Bronchial epithelial cell (primary cell): ENCODE results near the gene CLPTM1L. TPM values are rescaled to one million over a fixed set of nuclear protein-coding genes. Genes with fewer than 3 reads are reported as not detected.
"Not testable (repeated sequence)": the region's sequence is repeated elsewhere in the genome, so short reads cannot be mapped to it uniquely, and the experiment has no call there.

ENCODE experiments used
- DNase-seq: peaks from one replicate; pipeline ENCODE4 v3.0.0-alpha.2; 2010; ENCODE audit warnings: low read depth
- FAIRE-seq: peaks from 2 replicates; lab custom pipeline; 2011; peaks lifted over from hg19 to GRCh38; lab: Jason Lieb, UNC
- H3K27me3 ChIP-seq: 2 replicates; pipeline ENCODE4 v1.5.1; 2011; ENCODE audit warnings: low read length; ENCODE audit not compliant: control insufficient read depth, insufficient read depth
- H3K36me3 ChIP-seq: 2 replicates; pipeline ENCODE4 v1.5.1; 2011; ENCODE audit warnings: low read length; ENCODE audit not compliant: control insufficient read depth, insufficient read depth
- H3K4me3 ChIP-seq: 2 replicates; pipeline ENCODE4 v1.5.1; 2011; ENCODE audit warnings: mild to moderate bottlenecking, low read depth, low read length, control low read depth
- CTCF ChIP-seq: IDR thresholded peaks from 2 replicates; pipeline ENCODE4 v1.5.1; 2011; ENCODE audit warnings: mild to moderate bottlenecking, moderate library complexity, low read length, control low read depth, inconsistent platforms; ENCODE audit not compliant: insufficient read depth, severe bottlenecking
- total RNA-seq: library from RNA; depleted of rRNA; stranded (reverse); fragments of >200 nt; gene quantifications from 2 replicates; pipeline ENCODE4 v1.2.1, GENCODE V29; 2014

The CLPTM1L gene
- total RNA-seq, 1 donor from 2014 or later = 314 TPM

- Histone ChIP-seq H3K4me3 (no peak overlapping the region), H3K36me3 (no peaks in the 10 kb centered on the region), H3K27me3 (peaks cover 5% of the 10 kb centered on the region)
- TF ChIP-seq CTCF = no peak
- DNase-seq (no peak), FAIRE-seq (no peak)
Observed at GRCh38 chr5:1378096-1378495, 33.2 kb upstream of the CLPTM1L start.

GRCh38 chr5:1376981-1377380 lies 32.1 kb upstream of the CLPTM1L start:
- Histone ChIP-seq H3K27me3 (peaks cover 5% of the 10 kb centered on the region), H3K4me3 (no peak overlapping the region), H3K36me3 (no peaks in the 10 kb centered on the region)
- DNase-seq = no peak
- no peak for TF ChIP-seq CTCF
- FAIRE-seq = no peak

- Histone ChIP-seq H3K27me3 (peaks cover 5% of the 10 kb centered on the region), H3K36me3 (no peaks in the 10 kb centered on the region), H3K4me3 (no peak overlapping the region)
- FAIRE-seq (no peak), DNase-seq (no peak)
- no peak for TF ChIP-seq CTCF
Observed at GRCh38 chr5:1375871-1376810, 31.2 kb upstream of the CLPTM1L start.

- no peak for DNase-seq
- H3K27me3 ChIP-seq = peaks cover 3% of the 10 kb centered on the region
- no peaks in the 10 kb centered on the region for H3K36me3 ChIP-seq
- no peak for FAIRE-seq
- TF ChIP-seq CTCF = no peak
- no peak overlapping the region for H3K4me3 ChIP-seq
Observed at GRCh38 chr5:1374679-1375055, 29.8 kb upstream of the CLPTM1L start.

GRCh38 chr5:1374030-1374678 lies 29.3 kb upstream of the CLPTM1L start:
- no peak for TF ChIP-seq CTCF
- DNase-seq (no peak), FAIRE-seq (no peak)
- Histone ChIP-seq H3K4me3 (no peak overlapping the region), H3K27me3 (peaks cover 1% of the 10 kb centered on the region), H3K36me3 (no peaks in the 10 kb centered on the region)

GRCh38 chr5:1371972-1372342 lies 27.1 kb upstream of the CLPTM1L start:
- FAIRE-seq, H3K36me3 ChIP-seq, H3K27me3 ChIP-seq, H3K4me3 ChIP-seq, DNase-seq: not testable (repeated sequence)
